Activated T-cell treated with anti-CD3 and anti-CD28 coated beads for 24 hours (primary cell): ENCODE data around the gene GMPR2.

ENCODE experiments used
- DNase-seq: peaks from one replicate; pipeline ENCODE4 v3.0.0-alpha.2; 2020; ENCODE audit warnings: low read depth

GMPR2 gene

GRCh38 chr14:24268225-24268624 lies 35.5 kb downstream of the GMPR2 start:
- no peak for DNase-seq

DNA sequence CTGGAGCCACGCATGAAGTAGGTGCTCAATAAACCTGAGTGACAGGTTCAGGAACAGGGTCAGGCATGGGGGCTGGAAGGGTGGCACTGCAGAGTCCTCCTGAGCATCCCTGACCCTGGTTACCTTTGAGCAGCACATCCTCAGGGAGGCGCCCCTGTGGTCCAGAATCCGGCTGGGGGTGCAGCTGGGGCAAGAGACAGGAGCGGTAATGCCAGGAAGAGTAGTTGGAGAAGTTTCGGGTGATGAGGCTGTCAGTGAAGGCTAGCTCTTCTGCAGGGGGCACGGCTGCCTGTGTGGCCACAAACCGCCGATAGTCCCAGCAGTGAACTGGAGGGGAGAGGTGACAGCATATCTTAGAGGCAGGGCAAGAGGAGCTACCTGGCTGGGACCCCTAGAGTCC lies 36.6 kb downstream of the GMPR2 start:
- no peak for DNase-seq

DNA sequence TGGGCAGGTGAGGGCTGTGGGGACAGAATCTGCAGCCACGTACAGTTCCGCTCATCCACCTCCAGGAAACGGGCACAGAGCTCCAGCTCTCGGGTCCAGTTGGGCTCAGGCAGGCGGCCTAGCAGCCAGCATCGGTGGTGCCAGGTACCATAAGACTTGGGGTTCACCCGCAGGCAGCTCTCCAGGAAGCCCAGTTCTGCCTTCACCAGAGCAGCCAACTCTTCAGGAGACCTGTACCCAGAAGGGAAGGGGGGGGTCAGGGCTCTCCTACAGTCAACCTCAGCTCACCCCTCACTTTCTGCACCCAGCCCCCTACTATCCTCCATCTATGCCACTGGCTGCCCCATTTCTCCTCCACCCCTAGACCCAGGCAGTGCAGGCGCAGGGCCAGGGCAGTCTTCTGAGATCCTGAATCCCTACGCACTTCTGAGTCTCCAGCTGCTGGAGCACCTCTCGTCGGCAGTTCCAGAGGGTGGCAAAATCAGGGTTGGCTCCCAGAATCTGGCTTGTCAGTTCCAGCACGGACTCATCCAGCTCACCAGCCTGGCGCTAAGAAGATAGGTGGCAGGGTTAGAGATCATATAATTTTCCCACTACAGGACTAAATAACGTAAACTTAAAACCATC lies 37.3 kb downstream of the GMPR2 start:
- DNase-seq = no peak

GRCh38 chr14:24270537-24271133 lies 37.9 kb downstream of the GMPR2 start:
- no peak for DNase-seq

- DNase-seq = peak; percentile 85
Measured at GRCh38 chr14:24271134-24271833, 38.6 kb downstream of the GMPR2 start, which contains the start of gene RABGGTA. Gene RABGGTA (minus strand): TSS chr14:24271597. CDS start chr14:24271115, 482 bp downstream.

DNA sequence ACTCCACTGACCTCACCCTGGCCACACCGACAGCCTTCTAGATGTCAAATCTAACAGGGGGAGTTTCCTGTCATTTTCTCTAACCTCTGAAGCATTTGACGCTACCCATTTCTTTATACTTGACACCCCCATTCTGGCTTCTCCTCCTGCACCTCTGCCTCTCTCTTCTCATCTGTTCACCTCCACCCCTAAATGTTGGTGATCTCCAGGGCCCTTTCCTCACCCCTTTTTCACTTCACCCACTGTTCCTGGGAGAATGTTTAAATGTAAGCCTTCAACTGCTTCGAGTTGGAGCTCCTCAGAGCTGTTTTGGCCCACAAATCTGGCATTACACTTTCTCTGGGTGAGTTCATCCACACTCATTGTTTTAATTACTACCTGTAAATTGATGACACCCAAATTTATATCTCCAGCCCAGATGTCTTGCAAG lies 39.1 kb downstream of the GMPR2 start:
- DNase-seq = no peak

GRCh38 chr14:24272467-24272866 lies 39.7 kb downstream of the GMPR2 start:
- no peak for DNase-seq

DNA sequence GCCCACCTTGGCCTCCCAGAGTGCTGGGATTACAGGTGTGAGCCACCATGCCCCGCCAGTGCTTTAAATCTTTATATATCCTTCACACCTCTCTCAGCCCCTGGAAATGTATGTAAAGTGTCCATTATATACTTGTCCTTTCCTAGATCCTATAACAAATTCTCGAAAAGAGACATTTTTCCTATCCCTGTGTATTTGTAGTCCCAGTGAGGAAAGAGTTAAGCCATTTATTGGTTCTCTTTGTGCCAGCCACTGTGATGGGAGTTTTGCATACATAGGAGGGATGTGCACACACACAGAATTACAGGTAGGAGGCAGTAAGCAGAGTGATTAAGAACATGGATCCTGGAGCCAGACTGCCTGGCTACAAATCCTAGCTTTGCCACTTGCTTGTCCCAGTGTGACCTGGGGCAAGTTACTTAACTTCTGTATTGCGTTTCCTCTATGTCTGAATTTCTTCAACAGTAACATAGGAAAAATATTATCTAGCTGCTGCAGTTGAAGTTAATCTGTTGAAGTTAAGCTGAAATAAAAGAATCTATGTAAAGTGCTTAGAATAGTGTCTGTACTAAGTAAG lies 40.8 kb downstream of the GMPR2 start:
- DNase-seq = no peak

- DNase-seq = peak; percentile 52
Measured at GRCh38 chr14:24274101-24274543, 41.4 kb downstream of the GMPR2 start.

- DNase-seq = no peak
Measured at GRCh38 chr14:24277071-24277470, 44.3 kb downstream of the GMPR2 start.

DNA sequence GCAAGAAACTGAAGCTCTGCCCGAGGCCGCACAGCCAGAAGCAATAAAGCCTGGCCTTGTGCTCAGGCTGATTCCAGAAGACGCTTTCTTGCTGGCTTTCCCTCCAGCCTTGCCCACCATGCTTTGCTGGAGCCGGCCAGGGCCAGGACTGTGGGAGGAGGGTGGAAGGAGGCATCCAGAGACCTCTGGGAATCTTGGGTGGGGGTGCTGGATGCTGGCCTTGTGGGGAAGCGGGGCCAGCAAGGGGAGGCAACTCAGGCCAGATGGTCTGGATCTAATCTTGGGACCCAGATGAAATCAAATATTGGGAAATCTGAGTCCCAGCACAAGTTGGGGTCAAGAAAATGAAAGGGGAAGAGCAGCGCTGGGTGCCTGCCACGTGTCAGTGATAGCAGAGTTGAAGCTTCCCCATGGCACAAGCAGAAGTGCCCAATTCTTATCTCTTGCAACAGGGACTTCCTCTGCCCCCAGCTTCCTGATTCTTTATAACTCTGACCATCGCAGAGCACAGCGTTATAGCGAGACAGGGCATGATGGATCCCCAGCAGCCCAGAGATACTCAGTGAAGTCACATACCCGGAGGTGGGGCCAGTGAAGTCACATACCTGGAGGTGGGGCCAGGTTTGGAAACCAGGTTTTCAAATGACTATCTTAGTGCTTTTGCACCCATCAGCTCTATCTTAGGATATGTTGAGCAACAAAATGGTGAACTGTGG lies 45.0 kb downstream of the GMPR2 start:
- DNase-seq = no peak

GRCh38 chr14:24278424-24278823 lies 45.7 kb downstream of the GMPR2 start:
- no peak for DNase-seq

DNA sequence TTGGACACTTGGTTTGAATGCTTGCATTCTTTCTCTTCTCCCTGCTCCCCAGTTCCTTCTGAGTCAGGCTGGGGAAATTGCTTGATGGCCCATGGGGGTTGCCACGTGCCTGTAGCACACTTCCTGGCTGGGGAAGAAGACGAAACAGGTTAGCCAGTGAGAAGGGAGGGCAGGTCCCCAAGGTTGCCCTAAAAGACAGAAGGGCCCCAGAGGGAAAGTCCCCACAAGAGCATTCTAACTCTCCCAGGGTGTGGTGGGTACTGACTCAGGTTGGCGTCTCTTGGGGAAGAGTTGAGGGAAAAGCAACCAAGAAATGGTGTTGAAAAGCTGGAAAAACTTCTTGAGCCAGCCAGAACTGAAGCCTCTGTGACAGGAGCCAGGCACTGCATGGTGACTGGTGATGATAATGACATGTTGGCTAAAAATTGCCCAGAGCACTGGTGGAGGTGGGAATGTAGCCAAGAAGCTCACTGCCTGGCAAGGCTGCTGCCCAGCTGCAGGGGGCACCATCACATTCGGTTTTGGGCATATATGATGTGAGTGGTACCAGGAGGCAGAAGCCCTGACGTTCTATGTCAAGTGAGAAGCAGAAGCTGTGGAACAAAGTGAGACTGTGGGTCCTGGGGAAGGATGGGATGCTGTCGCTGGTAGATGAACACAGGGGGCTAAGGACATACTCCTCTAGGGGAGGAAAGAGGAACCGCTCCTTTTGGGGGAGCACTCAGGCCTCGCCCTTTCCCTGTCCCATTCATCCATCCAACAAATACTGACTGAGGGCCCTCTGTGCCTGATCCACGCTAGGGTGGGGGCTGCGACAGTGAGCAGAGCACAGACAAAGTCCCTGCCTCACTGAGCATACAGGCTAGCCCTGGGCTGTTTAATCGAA lies 46.8 kb downstream of the GMPR2 start:
- peak; percentile 45 for DNase-seq

- DNase-seq = no peak
Measured at GRCh38 chr14:24280797-24281460, 48.2 kb downstream of the GMPR2 start.

- DNase-seq = no peak
Measured at GRCh38 chr14:24281636-24282035, 48.9 kb downstream of the GMPR2 start.

GRCh38 chr14:24282736-24283135 lies 50.0 kb downstream of the GMPR2 start:
- no peak for DNase-seq

- no peak for DNase-seq
Measured at GRCh38 chr14:24283796-24284460, 51.2 kb downstream of the GMPR2 start.

DNA sequence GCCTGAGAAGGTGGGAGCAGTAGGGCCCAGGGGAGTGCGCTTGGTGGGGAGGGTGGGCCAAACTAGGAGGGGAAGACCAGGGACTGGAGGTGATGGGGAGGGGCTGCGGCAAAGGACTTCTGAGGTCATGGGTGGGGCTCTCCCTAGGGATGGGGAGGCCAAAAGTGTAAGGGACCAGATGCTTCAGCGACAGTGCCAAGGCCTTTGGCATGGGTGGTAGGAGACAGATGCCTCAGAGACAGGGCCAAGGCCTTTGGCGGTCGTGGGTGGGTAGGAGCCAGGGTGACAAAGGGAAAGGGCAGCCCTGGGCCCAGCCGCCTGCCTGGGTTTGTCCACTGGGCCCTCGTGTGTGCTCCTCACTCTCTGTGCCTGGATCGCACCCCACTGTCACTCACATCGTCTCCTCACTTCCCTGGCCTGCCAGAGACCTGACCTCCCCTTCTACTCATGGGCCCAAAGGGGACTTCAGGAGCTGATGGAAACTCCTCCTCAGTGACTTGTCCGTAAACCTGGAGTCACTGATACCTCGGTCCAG lies 51.8 kb downstream of the GMPR2 start:
- DNase-seq = no peak

- no peak for DNase-seq
Measured at GRCh38 chr14:24285351-24285750, 52.6 kb downstream of the GMPR2 start.

DNA sequence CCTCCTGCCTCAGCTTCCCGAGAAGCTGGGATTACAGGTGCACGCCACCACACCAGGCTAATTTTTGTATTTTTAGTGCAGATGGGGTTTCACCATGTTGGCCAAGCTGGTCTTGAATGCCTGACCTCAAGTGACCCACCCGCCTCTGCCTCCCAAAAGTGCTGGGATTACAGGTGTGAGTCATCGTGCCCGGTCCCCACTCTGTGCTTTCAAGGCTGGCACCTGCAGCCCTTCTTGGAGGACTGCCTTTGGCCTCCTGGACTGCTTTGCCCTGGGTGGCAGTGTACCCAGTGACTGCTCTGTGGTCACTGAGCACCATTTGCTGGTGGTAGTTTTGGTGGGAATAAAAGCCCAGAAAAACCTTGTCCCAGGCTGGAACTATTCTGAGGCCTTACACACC lies 54.3 kb downstream of the GMPR2 start:
- no peak for DNase-seq
